Left lung (tissue), 10 donors: Measurements from ENCODE around the gene SLC26A2. TPM values are rescaled to one million over a fixed set of nuclear protein-coding genes. Genes with fewer than 3 reads are reported as not detected.

Experiments
- ATAC-seq: fragments of 200-7000 bp; cut with Tn5 transposase; one replicate; pipeline ENCODE4 v1.9.1; 2020; ENCODE audit warnings: moderate library complexity
- DNase-seq, 4 donors: peaks; one replicate each; pipeline ENCODE4 v3.0.0-alpha.2; 2013 to 2020
- H3K27ac ChIP-seq, 2 donors: fragments of 200-600 bp; sonication (generic) in 1 of 2; one replicate each; pipeline versions ENCODE4 v1.5.0 to v1.8.0; 2020 to 2021
- H3K27me3 ChIP-seq, 2 donors: fragments of 200-600 bp; sonication (generic) in 1 of 2; one replicate each; pipeline versions ENCODE4 v1.5.0 to v1.8.0; 2020 to 2021
- H3K36me3 ChIP-seq, 2 donors: fragments of 200-600 bp; sonication (generic) in 1 of 2; one replicate each; pipeline versions ENCODE4 v1.5.0 to v1.8.0; 2020 to 2021
- H3K4me1 ChIP-seq, 2 donors: fragments of 200-600 bp; one replicate each; pipeline ENCODE4 v1.8.0; 2021
- H3K4me3 ChIP-seq, 2 donors: fragments of 200-600 bp; sonication (generic) in 1 of 2; one replicate each; pipeline versions ENCODE4 v1.5.0 to v1.8.0; 2020 to 2021; ENCODE audit warnings: mild to moderate bottlenecking in 1 of 2
- H3K9me3 ChIP-seq, 2 donors: fragments of 200-600 bp; sonication (generic) in 1 of 2; one replicate each; pipeline versions ENCODE4 v1.5.0 to v1.8.0; 2020 to 2021
- intact Hi-C, 2 donors: fragments of 100-400 bp; cut with DNase I; formaldehyde crosslinking; loops; one replicate each; pipeline versions ENCODE4 v1.11.2 to v1.14.2; 2022
- polyA plus RNA-seq, 6 donors: library from polyadenylated mRNA; unstranded; fragments of 120-200 nt; gene quantifications; one replicate each; pipeline ENCODE4 v1.2.1, GENCODE V29; 2013; ENCODE audit not compliant: insufficient read length in 6 of 6
- total RNA-seq, 2 donors: library from RNA; stranded (reverse); fragmentation: NEBNext Ultra II Directional; extraction: Animal tissue kit (Norgen Biotek cat#: 25700); gene quantifications; one replicate each; pipeline ENCODE4 v1.2.1, GENCODE V29; 2021
- TF ChIP-seq, protein P1 (sequence below), 2 donors: fragments of 200-600 bp; sonication (generic) in 1 of 2; IDR thresholded peaks; one replicate each; pipeline versions ENCODE4 v1.5.0 to v1.8.0; 2021; ENCODE audit warnings: antibody characterized with exemption in 2 of 2
- donor health status: DM: no; HTN: yes; CAD: no.
- donor health status: DM: no; HTN: no; CAD: no.

Gene SLC26A2
- total and polyA plus RNA-seq, 8 donors = 14.3 to 23.6 (median 21.6) TPM

DNA sequence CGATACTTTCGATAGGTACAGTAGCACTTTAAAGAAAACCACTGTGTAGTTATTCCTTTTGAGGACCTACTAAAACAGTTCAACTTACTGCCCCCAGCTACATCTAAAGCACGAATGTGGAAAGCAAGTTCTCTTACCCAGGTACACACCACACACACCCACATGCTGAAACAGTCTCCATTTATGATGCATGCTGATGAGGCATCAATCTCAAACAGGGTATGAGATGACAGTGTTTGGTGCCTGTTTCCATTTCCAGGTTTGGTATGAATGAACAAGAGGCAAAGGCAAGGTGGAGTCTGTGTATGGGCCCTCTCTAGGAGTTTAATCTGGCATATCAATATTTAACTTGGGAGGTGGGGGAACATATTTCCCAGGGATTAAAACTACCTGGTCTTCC lies 53.9 kb downstream of the SLC26A2 start:
- no peaks in the 10 kb centered on the region for H3K27me3 ChIP-seq
- peaks cover 0 to 98% of the 10 kb centered on the region in 2 donors for H3K36me3 ChIP-seq
- no peaks in the 10 kb centered on the region for H3K4me1 ChIP-seq
- H3K9me3 ChIP-seq = peaks cover 0 to 12% of the 10 kb centered on the region in 2 donors
- H3K27ac ChIP-seq = no peak overlapping the region
- H3K4me3 ChIP-seq = no peak overlapping the region
- TF ChIP-seq, protein P1, sequence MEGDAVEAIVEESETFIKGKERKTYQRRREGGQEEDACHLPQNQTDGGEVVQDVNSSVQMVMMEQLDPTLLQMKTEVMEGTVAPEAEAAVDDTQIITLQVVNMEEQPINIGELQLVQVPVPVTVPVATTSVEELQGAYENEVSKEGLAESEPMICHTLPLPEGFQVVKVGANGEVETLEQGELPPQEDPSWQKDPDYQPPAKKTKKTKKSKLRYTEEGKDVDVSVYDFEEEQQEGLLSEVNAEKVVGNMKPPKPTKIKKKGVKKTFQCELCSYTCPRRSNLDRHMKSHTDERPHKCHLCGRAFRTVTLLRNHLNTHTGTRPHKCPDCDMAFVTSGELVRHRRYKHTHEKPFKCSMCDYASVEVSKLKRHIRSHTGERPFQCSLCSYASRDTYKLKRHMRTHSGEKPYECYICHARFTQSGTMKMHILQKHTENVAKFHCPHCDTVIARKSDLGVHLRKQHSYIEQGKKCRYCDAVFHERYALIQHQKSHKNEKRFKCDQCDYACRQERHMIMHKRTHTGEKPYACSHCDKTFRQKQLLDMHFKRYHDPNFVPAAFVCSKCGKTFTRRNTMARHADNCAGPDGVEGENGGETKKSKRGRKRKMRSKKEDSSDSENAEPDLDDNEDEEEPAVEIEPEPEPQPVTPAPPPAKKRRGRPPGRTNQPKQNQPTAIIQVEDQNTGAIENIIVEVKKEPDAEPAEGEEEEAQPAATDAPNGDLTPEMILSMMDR (IDR thresholded peaks at IDR 0.05) = no peak
- intact Hi-C loops = no loop called here
- DNase-seq (no peak), ATAC-seq (no peak)

DNA sequence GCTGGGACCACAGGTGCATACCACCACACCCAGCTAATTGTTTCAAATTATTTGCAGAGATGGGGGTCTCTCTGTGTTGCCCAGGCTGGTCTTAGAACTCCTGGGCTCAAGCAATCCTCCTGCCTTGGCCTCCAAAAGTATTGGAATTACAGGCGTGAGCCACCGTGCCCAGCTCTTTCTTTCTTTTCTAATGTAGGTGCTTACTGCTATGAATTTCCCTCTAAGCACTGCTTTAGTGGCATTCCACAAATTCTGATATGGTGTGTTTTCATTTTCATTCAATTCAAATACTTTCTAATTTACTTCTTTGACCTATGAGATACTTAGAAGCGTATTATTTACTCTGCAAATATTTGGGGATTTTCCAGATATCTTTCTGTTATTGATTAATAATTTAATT lies 54.9 kb downstream of the SLC26A2 start:
- no peaks in the 10 kb centered on the region for H3K4me1 ChIP-seq
- DNase-seq (no peak), ATAC-seq (no peak)
- no peaks in the 10 kb centered on the region for H3K27me3 ChIP-seq
- H3K36me3 ChIP-seq = peaks cover 0 to 98% of the 10 kb centered on the region in 2 donors
- TF ChIP-seq, protein P1 (IDR thresholded peaks at IDR 0.05) = no peak
- H3K9me3 ChIP-seq = peaks cover 0 to 12% of the 10 kb centered on the region in 2 donors
- intact Hi-C loops = no loop called here
- H3K27ac ChIP-seq = no peak overlapping the region
- no peak overlapping the region for H3K4me3 ChIP-seq

DNA sequence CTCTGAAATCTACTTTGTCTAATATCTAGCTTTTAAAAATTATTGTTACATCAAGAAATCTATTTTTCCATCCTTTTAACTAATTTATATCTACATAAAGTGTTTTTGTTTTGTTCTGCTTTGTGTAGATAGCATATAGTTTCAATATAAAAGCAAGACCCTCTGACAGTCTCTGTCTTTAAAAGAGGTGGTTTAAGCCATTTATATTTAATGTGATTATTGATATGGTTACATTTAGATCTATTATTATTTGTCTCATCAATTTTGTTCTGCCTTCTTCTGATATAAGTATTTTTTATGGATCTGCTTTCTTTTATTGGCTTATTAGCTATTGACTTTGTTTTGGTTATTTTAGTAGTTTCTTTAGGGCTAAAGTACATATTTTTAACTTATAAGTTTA lies 56.0 kb downstream of the SLC26A2 start:
- DNase-seq = no peak
- peaks cover 0 to 98% of the 10 kb centered on the region in 2 donors for H3K36me3 ChIP-seq

DNA sequence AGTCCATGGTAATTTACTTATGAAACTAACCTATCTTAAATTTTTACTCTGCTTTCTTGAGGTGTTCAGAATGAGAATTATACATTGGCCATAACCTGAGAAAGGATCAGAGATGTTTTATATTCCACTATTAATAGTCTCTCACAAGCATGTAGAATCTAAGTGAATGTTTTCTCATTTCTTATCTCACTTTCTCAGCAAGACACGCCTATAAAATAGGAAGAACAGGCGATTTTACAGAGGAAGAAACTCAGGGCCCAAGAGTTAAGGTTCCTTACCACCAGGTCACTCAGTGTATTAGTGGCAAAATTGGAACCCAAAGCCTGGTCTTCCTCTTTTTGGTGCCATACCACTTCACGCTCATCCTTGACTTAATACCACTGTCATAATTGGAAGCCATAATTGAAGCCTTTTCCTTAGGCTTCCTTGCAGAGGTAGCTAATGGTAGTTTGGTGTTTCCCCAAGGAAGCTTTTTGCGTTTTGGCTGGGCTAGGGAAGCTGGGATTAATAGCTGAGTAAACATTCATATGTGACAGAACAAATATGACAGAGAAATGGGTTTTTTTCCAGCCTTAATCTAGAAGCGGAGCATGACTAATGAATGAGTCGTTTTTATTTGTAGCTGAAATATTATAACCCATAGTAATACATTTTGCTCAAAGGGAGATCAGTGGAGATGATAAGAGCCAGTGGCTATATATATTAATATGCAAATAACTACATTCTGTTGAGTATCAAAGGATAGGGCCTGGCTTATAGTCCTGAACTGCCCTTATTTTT lies 56.9 kb downstream of the SLC26A2 start:
- no peak overlapping the region for H3K4me3 ChIP-seq
- H3K36me3 ChIP-seq = peaks cover 0 to 98% of the 10 kb centered on the region in 2 donors
- DNase-seq (no peak), ATAC-seq (no peak)
- no peak overlapping the region for H3K27ac ChIP-seq
- TF ChIP-seq, protein P1 (IDR thresholded peaks at IDR 0.05) = no peak
- intact Hi-C loops = no loop called here
- peaks cover 4 to 9% of the 10 kb centered on the region in 2 donors for H3K4me1 ChIP-seq
- peaks cover 0 to 12% of the 10 kb centered on the region in 2 donors for H3K9me3 ChIP-seq
- H3K27me3 ChIP-seq = no peaks in the 10 kb centered on the region

More for the DNA sequence above, 56.0 kb downstream of the SLC26A2 start:
- ATAC-seq = no peak
- TF ChIP-seq, protein P1 (IDR thresholded peaks at IDR 0.05) = no peak
- intact Hi-C loops = no loop called here
- Histone ChIP-seq H3K27ac (no peak overlapping the region), H3K4me1 (peaks cover 0 to 1% of the 10 kb centered on the region in 2 donors), H3K9me3 (peaks cover 0 to 12% of the 10 kb centered on the region in 2 donors), H3K27me3 (no peaks in the 10 kb centered on the region), H3K4me3 (no peak overlapping the region)

DNA sequence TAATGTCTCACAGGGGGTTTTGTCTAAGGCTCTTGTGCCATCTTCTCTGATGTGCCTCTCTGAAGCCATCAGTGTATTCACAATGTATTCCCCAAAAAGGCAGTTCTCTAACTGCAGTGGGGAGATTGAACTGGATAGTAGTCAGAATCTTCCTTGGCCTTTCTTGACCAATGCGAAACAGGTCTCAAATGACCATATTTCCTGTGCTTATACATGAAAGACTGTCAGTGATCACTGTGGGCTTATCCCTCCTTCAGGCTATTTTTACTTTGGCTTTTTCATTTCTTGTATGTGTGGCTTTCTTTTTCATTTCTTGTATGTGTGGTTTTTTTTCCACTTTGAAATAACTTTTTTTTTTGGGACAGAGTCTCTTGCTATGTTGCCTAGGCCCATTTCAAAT lies 59.7 kb downstream of the SLC26A2 start:
- Histone ChIP-seq H3K9me3 (peaks cover 0 to 8% of the 10 kb centered on the region in 2 donors), H3K27ac (no peak overlapping the region), H3K4me1 (peaks cover 4 to 16% of the 10 kb centered on the region in 2 donors), H3K36me3 (peaks cover 0 to 98% of the 10 kb centered on the region in 2 donors), H3K27me3 (no peaks in the 10 kb centered on the region), H3K4me3 (no peak overlapping the region)
- ATAC-seq (no peak), DNase-seq (no peak)
- intact Hi-C loops = no loop called here
- TF ChIP-seq, protein P1 (IDR thresholded peaks at IDR 0.05) = no peak
